AG20443 (cell line): ENCODE results near the gene IGF2BP1.
"Not testable (repeated sequence)": the region's sequence is repeated elsewhere in the genome, so short reads cannot be mapped to it uniquely, and the experiment has no call there.

Experiments used
- DNase-seq: peaks from one replicate; pipeline ENCODE4 v3.0.0; 2012; ENCODE audit warnings: low spot score, mixed read lengths

IGF2BP1 gene

DNA sequence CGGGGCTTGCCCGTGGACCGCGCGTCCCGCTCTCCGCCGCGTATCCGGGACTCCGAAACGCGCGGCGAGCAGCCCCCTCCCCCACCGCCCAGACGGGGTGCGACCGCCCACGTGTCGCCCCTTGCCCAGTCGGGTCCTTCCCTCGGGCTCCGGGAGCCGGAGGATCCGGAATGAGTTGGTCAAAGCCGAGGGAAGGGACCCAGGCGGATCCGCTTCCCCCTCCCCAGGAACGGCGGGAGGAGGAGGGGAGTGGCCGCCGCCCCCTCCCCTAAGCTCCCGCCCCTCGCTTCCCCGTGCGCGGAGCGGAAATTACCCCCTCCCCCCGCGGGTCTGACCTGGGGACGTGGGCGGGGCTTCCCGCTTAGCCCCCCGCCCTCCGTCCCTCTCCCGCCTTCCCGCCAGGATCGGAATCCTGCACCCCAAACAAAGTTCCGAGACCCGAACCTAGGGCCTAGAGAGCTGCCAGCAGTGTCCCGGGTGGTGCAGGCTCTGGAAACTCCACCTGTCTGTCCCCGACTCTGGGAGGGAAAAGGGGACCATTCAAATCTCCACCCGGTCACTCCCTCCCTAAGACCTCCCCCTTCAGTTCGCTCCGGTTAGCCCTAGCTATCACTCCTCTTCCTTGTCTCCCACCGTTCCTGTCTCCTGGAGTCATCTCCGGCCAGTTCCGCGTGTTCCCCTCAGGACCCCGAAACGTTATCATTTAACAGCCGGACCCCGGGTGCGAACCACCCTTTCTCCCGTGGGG is 1.0 kb upstream of the IGF2BP1 start:
- no peak for DNase-seq

DNA sequence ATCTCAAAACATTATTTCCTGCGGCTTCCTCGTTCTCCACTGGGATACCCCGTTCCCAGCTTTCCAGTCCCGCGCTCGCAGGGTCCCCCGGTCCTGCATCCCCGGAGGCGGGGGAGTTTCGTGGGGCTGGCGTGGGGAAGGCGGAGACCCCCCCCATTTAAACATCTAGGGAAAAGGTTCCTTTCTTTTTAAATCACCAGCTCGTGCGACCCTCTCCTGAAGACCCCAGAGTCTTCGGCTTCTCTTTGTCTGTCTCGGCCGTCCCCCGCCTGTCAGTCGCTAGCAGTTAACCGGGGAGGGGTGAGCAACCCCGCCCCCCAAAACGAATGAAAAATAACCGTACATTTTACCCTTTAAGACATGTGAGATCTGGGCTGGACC is 473 bp upstream of the IGF2BP1 start:
- no peak for DNase-seq

GRCh38 chr17:48997827-48998586 is 822 bp downstream of the IGF2BP1 start:
- peak; percentile 24 for DNase-seq

GRCh38 chr17:48998587-48999440 is 1.6 kb downstream of the IGF2BP1 start:
- no peak for DNase-seq

DNA sequence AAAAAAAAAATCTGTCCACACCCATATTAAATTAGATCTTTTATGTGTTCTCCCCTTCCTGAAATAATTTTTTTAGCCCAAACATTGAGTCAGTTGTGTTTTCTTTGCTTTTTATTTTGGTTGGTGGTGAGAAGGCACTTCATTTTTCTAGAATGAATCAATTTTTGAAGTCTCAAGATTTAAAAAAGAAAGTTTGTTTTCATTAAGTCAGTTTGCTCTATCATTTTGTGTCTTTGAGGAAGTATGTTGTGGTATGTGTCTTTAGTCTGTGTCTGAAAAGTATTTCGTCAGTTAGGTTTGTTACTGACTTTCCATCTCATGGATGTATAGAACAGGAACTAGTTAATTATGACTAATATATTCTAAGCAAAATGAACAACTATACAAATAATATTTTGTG is 3.8 kb downstream of the IGF2BP1 start:
- DNase-seq: no peak

DNA sequence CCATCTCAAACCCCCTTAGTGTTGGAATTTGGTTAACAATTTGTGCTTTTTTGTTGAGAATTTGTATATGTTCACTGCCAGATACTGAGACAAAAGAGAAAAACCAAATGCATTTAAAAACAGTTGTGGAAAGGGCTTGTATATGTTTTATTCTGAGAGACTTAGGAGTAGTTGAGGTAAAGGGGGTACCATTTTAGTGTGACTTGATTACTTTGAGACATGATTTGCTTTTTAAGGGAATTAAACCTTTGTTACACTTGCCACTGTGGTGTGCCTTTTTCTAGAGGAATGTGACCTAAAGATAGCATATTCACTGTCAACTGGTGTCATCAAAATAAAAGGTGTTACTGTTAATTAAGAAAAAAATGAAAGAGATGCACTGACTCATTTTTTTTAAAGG is 4.5 kb downstream of the IGF2BP1 start:
- DNase-seq: no peak

GRCh38 chr17:49002331-49002730 is 5.1 kb downstream of the IGF2BP1 start:
- no peak for DNase-seq

GRCh38 chr17:49002766-49003165 is 5.6 kb downstream of the IGF2BP1 start:
- no peak for DNase-seq

GRCh38 chr17:49003557-49004511 is 6.6 kb downstream of the IGF2BP1 start:
- no peak for DNase-seq

GRCh38 chr17:49005140-49005539 is 8.0 kb downstream of the IGF2BP1 start:
- DNase-seq: no peak

- not testable (repeated sequence) for DNase-seq
These were observed 11.7 kb downstream of the IGF2BP1 start for GRCh38 chr17:49008908-49009307.

DNA sequence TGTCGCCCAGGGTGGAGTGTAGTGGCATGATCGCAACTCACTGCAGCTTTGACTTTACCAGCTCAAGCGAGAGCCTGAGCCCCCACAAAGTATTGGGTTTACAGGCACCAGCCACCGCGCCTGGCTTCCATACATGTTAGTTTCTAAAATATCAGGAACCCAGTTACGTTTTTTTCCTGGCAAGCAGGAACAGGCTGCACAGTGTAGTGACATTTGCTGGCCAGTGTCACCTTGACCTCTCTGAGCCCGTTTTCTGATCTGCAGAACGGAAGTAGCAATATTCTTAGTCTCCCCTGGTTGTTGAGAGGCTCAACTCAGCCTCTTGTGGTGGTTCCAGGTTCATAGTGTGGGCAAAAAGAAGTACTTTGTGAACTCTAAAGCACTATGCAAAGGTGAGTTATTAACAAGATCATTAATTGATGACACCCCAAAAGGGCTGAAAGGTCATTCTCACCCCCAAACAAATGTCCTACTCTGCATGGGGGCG is 15.6 kb downstream of the IGF2BP1 start:
- DNase-seq: no peak

DNA sequence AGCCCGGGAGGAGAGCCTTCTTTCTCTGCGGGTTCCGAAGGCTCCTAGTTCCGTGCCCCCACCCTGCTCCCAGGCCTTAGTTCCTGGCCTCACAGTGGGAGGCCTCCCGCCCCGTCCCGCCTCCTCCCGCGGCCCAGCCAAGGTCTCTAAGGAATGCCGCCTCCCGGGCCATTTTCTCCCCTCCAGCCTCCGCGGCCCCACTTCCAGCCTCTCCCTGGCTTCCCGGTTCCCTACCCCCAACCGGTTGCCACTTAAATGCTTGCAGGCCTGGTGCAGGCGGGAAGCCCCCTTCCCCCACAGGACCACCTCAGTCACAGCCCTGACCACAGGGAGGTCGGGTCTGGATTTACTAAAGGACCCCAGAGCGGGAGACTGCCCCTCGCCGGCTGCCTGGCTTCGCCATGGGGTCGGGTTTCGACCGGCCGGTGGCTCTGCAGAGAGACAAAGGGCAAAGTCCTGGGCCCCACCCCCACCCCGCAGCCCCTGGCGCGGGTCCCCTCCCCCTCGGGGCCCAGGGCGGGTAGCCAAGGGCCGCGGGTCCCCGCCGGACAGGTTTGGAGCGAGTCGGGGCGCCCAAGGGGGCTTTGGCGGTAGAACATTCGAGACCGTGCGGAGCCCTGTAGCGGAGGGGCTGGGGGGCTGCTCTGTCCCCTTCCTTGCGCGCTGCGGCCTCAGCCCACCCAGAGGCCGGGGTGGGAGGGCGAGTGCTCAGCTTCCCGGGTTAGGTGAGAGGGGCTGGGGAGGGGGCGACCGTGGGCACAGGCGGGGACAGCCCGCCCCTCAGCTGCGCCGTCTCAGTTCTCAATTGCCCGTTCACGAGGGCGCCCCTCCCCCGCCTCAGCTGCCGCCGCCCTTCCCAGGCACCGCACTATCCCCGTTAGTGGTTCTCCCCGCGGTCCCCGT is 16.4 kb downstream of the IGF2BP1 start:
- DNase-seq: peak; percentile 30

DNA sequence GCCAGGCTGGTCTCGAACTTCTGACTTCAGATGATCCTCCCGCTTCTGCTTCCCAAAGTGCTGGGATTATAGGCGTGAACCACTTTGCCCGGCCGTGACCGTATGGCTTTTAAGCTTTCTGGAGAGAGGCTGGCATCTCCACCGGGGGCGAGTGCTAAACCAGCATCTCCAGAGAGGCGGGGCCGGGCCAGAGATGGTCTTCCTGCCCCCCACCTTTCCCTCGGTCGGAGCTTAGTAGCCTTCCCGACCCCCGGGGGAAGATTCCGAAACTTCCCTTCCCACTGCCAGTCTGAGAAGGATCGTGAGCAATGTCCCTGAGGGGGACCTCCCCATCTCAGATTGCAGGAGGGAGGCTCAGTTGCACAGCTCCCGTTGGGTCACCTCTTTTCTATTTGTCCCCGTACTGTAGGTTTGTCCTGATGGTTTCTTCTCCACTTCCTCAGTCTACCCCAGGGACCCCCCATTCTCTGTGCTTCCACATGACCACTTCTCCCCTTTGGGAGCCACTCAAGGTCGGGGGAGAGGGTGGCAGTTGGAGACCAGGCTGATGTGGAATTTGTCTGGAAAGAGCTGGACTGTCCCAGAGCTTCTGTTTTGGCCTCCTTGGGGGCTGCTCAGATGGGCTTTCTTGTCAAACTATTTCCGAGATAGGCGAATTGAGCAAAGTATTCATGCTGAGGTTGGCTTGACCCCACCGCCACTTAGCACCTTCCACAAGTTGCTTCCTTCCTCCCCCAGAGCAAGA is 18.2 kb downstream of the IGF2BP1 start:
- DNase-seq: no peak

DNA sequence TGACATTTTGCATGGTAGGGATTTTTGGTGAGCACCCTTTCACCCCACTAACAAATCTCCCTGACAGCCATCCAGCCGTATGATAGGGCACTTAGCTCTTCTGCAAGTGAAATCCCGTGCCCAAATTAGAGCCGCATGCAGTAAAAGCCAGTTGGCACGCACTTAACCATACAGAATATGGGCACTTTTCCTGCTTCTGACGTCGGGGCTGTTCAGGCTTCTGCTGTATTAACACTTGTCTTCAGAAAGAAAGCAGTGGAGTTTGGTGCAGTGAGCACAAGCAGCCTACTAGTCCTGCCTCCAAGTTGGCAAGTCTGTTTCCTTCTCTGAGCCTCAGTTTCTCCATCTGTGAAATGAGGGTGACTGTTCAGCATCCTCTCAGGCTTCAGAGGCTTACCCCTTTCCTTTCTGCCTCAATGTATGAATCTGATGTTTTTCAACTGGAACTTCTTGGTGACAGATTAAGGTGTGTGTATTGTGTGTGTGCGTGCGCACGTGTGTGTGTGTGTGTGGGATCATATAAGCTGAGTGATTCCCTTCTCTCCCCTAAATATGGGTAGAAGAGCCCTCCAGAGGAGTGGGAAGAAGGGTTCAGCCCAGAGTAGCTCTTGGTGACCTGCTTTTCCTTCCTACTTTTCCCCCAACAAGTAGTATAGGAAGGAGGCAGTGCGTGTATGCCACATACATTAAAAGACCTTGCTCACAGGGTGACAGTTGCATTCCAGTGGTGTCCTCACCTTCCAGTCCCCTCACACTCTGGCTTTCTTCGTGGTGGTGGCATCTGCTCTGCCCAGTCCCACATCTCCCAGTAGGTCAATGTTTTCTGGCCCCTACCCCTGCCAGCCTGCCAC is 19.0 kb downstream of the IGF2BP1 start:
- no peak for DNase-seq

- peak; percentile 75 for DNase-seq
These were observed 19.7 kb downstream of the IGF2BP1 start for GRCh38 chr17:49016775-49017463.

- DNase-seq: no peak
These were observed 21.0 kb downstream of the IGF2BP1 start for GRCh38 chr17:49018116-49018612.

GRCh38 chr17:49018748-49019147 is 21.6 kb downstream of the IGF2BP1 start:
- DNase-seq: no peak
